IPS-18c (cell line): ENCODE data around the gene DNHD1.

Experiments used
- H3K4me3 ChIP-seq: 2 replicates; pipeline ENCODE4 v1.7.0; 2013; ENCODE audit warnings: low read depth, mild to moderate bottlenecking, low read length, moderate library complexity; ENCODE audit not compliant: insufficient read depth
- H3K9me3 ChIP-seq: one replicate; pipeline ENCODE4 v1.6.1; 2013; ENCODE audit warnings: mild to moderate bottlenecking, low read length, moderate library complexity; ENCODE audit not compliant: control insufficient read depth, insufficient read depth

DNHD1 gene

DNA sequence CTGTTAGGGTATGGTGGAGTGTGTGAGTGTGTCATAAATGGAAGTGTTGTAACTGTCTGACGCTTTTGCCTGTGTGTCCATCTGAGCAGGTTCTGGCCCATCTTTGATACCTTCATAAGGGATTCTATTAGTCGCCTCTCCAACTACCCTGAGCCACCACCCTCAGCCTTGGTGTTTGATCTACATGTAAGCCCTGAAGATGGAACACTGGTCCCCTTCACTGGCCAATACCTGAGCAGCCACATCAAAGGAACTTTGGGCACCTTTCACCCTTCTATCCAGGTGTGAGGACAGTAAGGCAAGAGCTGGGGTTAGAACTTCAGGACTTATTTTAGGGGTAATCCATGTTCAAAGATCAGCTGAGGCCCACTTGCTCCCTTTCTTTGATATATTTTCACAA is 51.0 kb downstream of the DNHD1 start:
- Histone ChIP-seq H3K4me3 (no peak overlapping the region), H3K9me3 (no peaks in the 10 kb centered on the region)

- no peaks in the 10 kb centered on the region for H3K9me3 ChIP-seq
- H3K4me3 ChIP-seq = no peak overlapping the region
Measured at GRCh38 chr11:6548641-6549040, 51.6 kb downstream of the DNHD1 start.

GRCh38 chr11:6553634-6554033 is 56.6 kb downstream of the DNHD1 start:
- no peaks in the 10 kb centered on the region for H3K9me3 ChIP-seq
- no peak overlapping the region for H3K4me3 ChIP-seq

GRCh38 chr11:6554828-6555706 is 58.0 kb downstream of the DNHD1 start:
- Histone ChIP-seq H3K9me3 (no peaks in the 10 kb centered on the region), H3K4me3 (no peak overlapping the region)

DNA sequence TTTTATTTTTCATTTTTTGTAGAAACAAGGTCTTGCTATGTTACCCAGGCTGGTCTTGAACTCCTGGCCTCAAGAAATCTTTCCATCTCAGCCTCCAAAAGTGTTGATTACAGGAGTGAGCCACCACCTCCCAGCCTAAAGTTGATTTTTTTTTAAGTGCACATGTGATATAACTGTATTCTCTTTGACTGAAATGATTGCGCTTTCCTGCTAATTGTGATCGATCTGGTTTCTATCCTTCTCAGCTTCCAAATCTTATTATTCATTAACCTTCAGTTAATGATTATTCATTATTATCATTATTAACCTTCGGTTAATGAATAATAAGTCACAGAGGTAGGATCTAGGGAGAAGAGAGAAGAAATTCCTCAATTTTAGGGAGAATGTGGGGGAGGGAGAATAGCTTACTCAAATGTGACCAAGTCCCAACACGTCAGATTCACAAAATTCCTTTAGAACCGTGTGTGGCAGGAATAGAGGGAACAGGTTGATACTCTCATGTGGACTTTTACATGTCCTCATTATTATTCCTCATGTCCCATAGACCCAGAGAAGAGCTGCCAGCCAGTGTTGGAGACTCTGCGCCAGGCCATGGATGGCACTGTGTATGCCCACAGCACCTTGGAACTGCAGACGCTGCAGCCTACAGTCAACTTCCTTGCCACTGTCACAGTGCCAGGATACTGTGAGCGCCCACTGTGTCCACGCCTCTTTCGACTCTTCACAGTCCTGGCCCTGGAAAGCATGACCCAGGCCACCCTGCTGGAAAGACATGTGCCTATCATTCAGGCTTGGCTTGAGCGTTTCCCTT is 59.3 kb downstream of the DNHD1 start:
- H3K9me3 ChIP-seq = no peaks in the 10 kb centered on the region
- no peak overlapping the region for H3K4me3 ChIP-seq

GRCh38 chr11:6557063-6557462 is 60.0 kb downstream of the DNHD1 start:
- Histone ChIP-seq H3K9me3 (no peaks in the 10 kb centered on the region), H3K4me3 (no peak overlapping the region)

DNA sequence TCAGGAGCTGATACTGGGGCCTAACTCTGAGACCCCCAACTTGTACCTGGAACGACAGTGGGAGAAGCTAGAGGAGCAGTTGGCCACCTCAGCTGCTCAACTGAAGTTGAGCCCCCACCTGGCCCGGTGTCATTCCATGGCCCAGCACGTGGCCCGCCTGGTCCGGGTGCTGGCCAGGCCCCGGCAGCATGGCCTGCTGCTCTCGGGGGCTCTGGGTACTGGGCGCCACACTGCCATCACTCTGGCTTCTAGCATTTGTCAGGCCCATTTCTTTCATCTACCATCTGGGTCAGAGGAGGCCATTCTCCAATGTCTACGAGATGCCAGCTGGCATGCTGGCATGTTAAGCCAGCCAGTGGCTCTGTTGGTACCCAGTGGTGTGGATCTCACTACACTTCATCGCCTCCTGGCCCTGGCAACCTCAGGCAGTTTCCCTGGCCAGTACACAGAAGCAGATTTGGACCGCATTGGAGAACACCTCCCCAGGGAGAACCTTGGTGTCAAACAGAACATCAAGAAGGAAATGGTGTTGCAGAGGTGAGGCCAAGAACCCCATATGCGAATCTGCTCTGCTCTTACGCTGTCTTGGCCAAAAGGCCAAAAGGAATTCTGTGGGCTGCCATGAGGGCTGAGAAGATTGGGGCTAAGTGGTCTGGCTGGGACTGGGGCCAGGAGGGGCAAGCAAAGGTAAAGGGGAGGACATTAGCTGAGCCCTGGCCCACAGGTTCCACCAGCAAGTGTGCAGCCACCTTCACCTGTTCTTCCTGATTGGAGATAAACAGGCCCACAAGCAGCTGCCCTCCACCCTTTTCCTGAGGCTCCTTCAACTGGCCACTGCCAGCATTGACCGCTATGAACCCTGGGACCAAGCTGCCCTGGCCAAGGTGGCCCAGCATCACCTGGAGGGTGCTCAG is 60.9 kb downstream of the DNHD1 start:
- H3K4me3 ChIP-seq = no peak overlapping the region

GRCh38 chr11:6559369-6559768 is 62.3 kb downstream of the DNHD1 start:
- no peak overlapping the region for H3K4me3 ChIP-seq
- no peaks in the 10 kb centered on the region for H3K9me3 ChIP-seq

More for the DNA sequence above, 60.9 kb downstream of the DNHD1 start:
- H3K9me3 ChIP-seq = no peaks in the 10 kb centered on the region

DNA sequence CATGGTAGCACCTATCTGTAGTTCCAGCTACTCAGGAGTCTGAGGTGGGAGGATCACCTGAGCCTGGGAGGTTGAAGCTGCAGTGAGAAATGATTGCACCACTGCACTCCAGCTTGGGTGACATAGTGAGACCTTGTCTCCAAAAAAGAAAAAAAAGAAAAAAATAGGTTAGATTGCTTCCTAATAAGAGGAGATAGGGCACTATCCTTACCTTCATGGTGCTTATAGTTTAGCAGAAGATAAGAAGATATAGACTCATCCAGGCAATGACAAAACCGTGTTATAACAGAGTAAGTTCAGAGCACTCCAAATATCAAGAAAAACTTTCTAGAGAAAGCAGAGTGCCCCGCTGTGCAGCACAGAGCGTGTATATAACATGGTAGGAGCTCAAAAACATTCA is 64.2 kb downstream of the DNHD1 start:
- H3K4me3 ChIP-seq = no peak overlapping the region
- no peaks in the 10 kb centered on the region for H3K9me3 ChIP-seq

- Histone ChIP-seq H3K9me3 (no peaks in the 10 kb centered on the region), H3K4me3 (no peak overlapping the region)
Measured at GRCh38 chr11:6563121-6563619, 66.1 kb downstream of the DNHD1 start.

DNA sequence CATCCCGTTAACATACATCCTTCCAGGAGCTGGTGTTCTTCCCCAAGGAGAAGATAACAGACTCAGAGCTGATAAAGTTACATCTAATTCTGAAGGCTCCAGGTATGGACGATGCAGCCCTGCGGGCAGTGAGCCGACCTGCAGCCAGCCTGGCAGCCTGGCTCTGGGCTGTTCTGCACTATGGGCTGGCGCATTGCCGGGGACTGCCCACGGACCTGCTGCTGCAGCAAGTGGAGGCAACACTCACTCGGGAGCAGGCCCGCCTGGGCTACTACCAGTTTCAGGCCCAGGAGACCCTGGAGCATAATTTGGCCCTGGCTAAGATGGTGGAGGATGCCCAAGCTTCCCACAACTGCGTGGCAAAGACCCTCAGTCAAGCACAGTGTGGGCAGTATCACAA is 66.6 kb downstream of the DNHD1 start:
- H3K4me3 ChIP-seq = no peak overlapping the region
- H3K9me3 ChIP-seq = no peaks in the 10 kb centered on the region

DNA sequence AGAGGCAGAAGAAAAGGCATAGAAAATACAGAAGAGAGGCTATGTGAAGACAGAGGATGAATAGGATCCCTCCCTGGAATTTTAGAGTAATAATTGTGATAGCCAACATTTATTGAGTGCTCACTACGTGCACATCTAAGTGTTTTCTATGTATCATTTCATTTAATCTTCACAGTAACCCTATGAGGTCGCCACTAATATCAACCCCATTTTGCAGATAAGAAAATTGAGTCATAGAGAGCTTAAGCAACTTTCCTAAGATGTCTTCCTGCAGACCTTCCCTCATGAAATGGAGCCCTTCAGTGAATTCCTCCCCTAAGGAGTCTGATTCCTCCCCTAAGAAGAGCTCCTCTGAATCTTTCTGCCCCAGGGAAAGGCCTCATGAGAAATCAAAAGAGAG is 68.2 kb downstream of the DNHD1 start:
- H3K4me3 ChIP-seq = no peak overlapping the region
- no peaks in the 10 kb centered on the region for H3K9me3 ChIP-seq

DNA sequence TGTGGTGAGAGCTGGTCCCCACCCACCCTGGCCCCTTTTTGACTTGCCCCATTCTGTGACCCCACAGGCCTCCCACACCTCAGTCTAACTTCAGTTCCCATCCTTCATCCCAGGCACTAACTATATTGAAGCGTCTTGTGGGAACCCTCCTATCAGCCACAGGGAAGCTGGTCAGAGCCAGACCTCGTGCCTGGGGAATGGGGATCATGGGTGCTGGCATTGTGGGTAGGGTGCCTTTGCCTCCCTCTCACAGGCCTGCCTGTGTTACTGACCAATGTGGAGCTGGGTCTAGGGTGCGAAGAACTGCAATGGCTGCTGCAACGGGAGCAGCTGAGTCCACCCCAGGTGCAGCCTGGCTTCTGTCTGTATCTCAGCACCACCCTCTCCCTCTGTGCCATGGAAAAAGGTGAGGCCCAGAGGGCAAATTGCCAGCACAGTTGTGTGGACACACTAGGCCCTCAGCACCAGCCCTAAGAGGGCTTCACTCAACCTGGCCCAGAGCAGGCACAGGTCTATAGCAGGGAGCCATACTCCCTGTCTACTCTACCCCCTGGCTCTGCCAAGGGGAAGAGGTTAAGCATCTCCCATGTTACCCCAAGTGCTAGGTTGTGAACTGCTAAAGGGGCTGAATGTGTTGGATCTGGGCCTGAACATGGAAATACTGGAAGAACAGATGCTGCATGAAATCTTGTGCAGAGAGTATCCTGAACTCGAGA is 69.1 kb downstream of the DNHD1 start:
- H3K9me3 ChIP-seq = no peaks in the 10 kb centered on the region
- no peak overlapping the region for H3K4me3 ChIP-seq

- Histone ChIP-seq H3K4me3 (no peak overlapping the region), H3K9me3 (no peaks in the 10 kb centered on the region)
Measured at GRCh38 chr11:6566704-6567370, 69.8 kb downstream of the DNHD1 start.

DNA sequence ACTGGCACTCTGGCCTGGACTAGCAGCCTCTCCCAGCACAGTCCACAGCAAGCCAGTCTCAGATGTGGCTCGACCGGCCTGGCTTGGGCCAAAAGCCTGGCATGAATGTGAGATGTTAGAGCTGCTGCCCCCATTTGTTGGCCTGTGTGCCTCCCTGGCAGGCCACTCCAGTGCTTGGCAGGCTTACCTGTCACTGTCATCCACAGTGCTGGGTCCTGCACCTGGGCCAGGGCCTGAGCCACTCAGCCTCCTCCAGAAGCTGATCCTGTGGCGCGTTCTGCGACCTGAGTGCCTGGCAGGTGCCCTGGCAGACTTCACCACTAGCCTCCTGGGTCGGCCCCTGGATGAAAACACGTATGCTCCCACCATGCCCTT is 70.3 kb downstream of the DNHD1 start:
- Histone ChIP-seq H3K9me3 (no peaks in the 10 kb centered on the region), H3K4me3 (no peak overlapping the region)

DNA sequence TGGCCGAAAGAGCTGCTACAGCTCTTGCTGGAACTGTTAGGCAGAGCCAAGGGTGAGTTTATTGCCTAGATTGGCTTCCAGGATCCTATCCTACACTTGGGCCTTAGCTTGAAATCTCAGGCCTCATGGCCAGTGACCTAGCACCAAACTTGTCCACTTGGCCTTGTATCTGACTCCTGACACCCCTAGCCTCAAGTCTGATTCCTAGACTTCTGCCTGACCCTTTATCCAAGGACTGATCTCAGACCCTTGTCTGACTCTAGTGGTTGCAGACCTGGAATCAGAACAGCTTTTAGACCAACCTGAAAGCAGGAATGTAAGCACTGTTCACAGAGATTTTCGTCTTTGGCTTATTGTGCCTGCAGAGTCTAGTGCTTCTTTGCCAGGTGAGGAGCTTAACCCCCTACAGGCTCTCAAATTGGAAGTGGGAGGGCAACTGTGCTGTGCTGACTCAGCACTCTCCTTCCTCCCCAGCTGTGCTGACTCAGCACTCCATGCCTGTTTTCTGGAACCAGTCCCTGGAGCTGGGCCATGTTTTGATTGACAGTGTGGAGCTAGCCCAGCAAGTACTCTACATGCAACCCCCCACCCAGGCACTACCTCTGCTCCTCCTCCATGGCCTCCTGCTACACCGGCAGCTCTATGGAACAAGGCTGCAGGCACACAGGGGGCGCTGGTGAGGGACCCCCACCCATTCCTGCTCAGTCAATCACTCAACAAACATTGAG is 71.3 kb downstream of the DNHD1 start:
- Histone ChIP-seq H3K9me3 (no peaks in the 10 kb centered on the region), H3K4me3 (no peak overlapping the region)
